Psoas muscle (tissue), 8 donors: ENCODE measurements around the gene HTR4. TPM values are rescaled to one million over a fixed set of nuclear protein-coding genes. Genes with fewer than 3 reads are reported as not detected.

Experiments
- ATAC-seq, 4 donors: fragments of 200-7000 bp; cut with Tn5 transposase; one replicate each; pipeline ENCODE4 v1.9.1; 2020; ENCODE audit warnings: moderate library complexity in 3 of 4, mild to moderate bottlenecking in 2 of 4
- DNase-seq, 2 donors: peaks; one replicate each; pipeline ENCODE4 v3.0.0-alpha.2; 2020
- H3K27ac ChIP-seq: fragments of 200-600 bp; one replicate; pipeline ENCODE4 v1.8.0; 2022
- H3K27me3 ChIP-seq, 3 donors: fragments of 200-600 bp in 1 of 3; one replicate each; pipeline versions ENCODE4 v1.6.1 to v1.8.0; 2013 to 2022; ENCODE audit warnings: low read length in 2 of 3, mild to moderate bottlenecking in 2 of 3, moderate library complexity in 1 of 3; ENCODE audit not compliant: insufficient read depth in 3 of 3
- H3K36me3 ChIP-seq, 2 donors: fragments of 200-600 bp in 1 of 2; one replicate each; pipeline versions ENCODE4 v1.6.1 to v1.8.0; 2013 to 2022; ENCODE audit warnings: low read depth in 1 of 2, mild to moderate bottlenecking in 1 of 2, moderate library complexity in 1 of 2; ENCODE audit not compliant: insufficient read depth in 1 of 2
- H3K4me1 ChIP-seq: fragments of 200-600 bp; one replicate; pipeline ENCODE4 v1.8.0; 2022
- H3K4me3 ChIP-seq: fragments of 200-600 bp; one replicate; pipeline ENCODE4 v1.8.0; 2022; ENCODE audit warnings: mild to moderate bottlenecking
- H3K9me3 ChIP-seq: fragments of 200-600 bp; one replicate; pipeline ENCODE4 v1.8.0; 2022
- CTCF ChIP-seq: fragments of 200-600 bp; IDR thresholded peaks from one replicate; pipeline ENCODE4 v1.8.0; 2022; ENCODE audit warnings: antibody characterized with exemption
- WGBS, 3 donors: extraction: QIAGEN DNeasy Blood & Tissue Kit; methylation state at CpG; one replicate each; pipeline versions ENCODE4 v1.1.6 to v1.1.7; 2013; 5-methylcytosine and 5-hydroxymethylcytosine counted together
- intact Hi-C, 2 donors: fragments of 100-400 bp; cut with DNase I; formaldehyde crosslinking; loops; one replicate each; pipeline versions ENCODE4 v1.11.0 to v1.14.2; 2022
- polyA plus RNA-seq, 3 donors: library from polyadenylated mRNA; stranded (reverse); fragments of 200-250 nt; gene quantifications; one replicate each; pipeline ENCODE4 v1.2.3, GENCODE V29; 2013
- total RNA-seq, 4 donors: library from RNA; stranded (reverse); fragmentation: NEBNext Ultra II Directional in 2 of 4; extraction: Animal tissue kit (Norgen Biotek cat#: 25700) in 2 of 4; gene quantifications; one replicate each; pipeline versions ENCODE4 v1.2.1 to v1.2.4, GENCODE V29; 2021 to 2023
- donor health status: healthy with polysubstance abuse.
- donor health status: DM: no; HTN: no; CAD: no; lungs with moderate emphysema.
- donor health status: Bipolar disorder and iron deficiency.
- donor health status: healthy.
- donor health status: DM: yes; HTN: yes; CAD: no.
- donor health status: DM: no; HTN: no; CAD: no.
- donor health status: DM: no; HTN: no; CAD: no.
- donor health status: DM: yes; HTN: yes; CAD: no.

HTR4 gene
- total and polyA plus RNA-seq, 7 donors: 0.01 to 0.46 (median 0.17) TPM; not detected in 3

- ATAC-seq (no peak), DNase-seq (no peak)
- Histone ChIP-seq H3K4me3 (no peak overlapping the region), H3K36me3 (no peaks in the 10 kb centered on the region), H3K27me3 (peaks cover 0 to 2% (median 0%) of the 10 kb centered on the region in 3 donors), H3K9me3 (no peaks in the 10 kb centered on the region), H3K4me1 (no peaks in the 10 kb centered on the region), H3K27ac (no peak overlapping the region)
- intact Hi-C loops: no loop called here
- WGBS, 3 donors: 34 to 39% (median 35%) methylated on average over 8 of the region's 8 CpGs
- TF ChIP-seq CTCF: no peak
These were observed 21.9 kb downstream of the HTR4 start for GRCh38 chr5:148632255-148633066.

- no peak overlapping the region for H3K4me3 ChIP-seq
- no peaks in the 10 kb centered on the region for H3K27me3 ChIP-seq
- ATAC-seq: no peak
- no peak overlapping the region for H3K27ac ChIP-seq
- TF ChIP-seq CTCF: no peak
- no peaks in the 10 kb centered on the region for H3K36me3 ChIP-seq
- intact Hi-C loops: no loop called here
- 45 to 48% (median 48%) methylated on average over 5 of the region's 5 CpGs for WGBS, 3 donors
- no peaks in the 10 kb centered on the region for H3K4me1 ChIP-seq
- DNase-seq: no peak
- H3K9me3 ChIP-seq: no peaks in the 10 kb centered on the region
These were observed 27.3 kb downstream of the HTR4 start for GRCh38 chr5:148626986-148627385.

GRCh38 chr5:148626081-148626613 is 28.2 kb downstream of the HTR4 start:
- 87 to 90% (median 87%) methylated on average over 3 of the region's 3 CpGs for WGBS, 3 donors
- H3K36me3 ChIP-seq: no peaks in the 10 kb centered on the region
- no peak overlapping the region for H3K4me3 ChIP-seq
- no peak for DNase-seq
- ATAC-seq: no peak
- intact Hi-C loops: no loop called here
- no peak for TF ChIP-seq CTCF
- no peak overlapping the region for H3K27ac ChIP-seq
- H3K9me3 ChIP-seq: no peaks in the 10 kb centered on the region
- no peaks in the 10 kb centered on the region for H3K4me1 ChIP-seq
- H3K27me3 ChIP-seq: peaks cover 0 to 4% (median 0%) of the 10 kb centered on the region in 3 donors

GRCh38 chr5:148625250-148625649 is 29.1 kb downstream of the HTR4 start:
- Histone ChIP-seq H3K4me3 (no peak overlapping the region), H3K4me1 (no peaks in the 10 kb centered on the region), H3K27ac (no peak overlapping the region), H3K9me3 (no peaks in the 10 kb centered on the region), H3K36me3 (no peaks in the 10 kb centered on the region), H3K27me3 (peaks cover 0 to 4% (median 0%) of the 10 kb centered on the region in 3 donors)
- no peak for TF ChIP-seq CTCF
- 86 to 90% (median 88%) methylated on average over 2 of the region's 2 CpGs for whole genome bisulfite sequencing, 3 donors
- intact Hi-C loops: no loop called here
- no peak for ATAC-seq
- DNase-seq: no peak
